Measurements from ENCODE around the gene MGA. TPM values are rescaled to one million over a fixed set of nuclear protein-coding genes. Genes with fewer than 3 reads are reported as not detected.

Gene MGA
- total and polyA plus RNA-seq, 8 donors = 2.1 to 75.2 (median 21.4) TPM

DNA sequence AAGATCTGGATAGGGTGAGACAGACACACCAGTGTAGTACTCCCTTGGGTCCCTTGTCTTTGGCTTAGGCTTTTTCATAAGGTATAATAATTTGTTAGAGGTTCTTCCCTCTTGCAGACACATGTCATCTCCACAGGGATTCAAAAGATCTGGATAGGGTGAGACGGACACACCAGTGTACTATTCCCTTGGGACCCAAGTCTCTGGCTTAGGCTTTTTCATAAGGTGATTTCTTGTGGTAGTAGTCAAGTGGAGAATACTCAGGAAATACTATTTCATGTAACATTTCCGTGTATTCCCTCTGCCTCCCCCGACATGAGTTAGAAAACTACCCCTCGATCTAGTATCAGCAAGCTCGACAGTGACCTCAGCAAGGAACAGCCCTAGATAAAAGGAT is 113.1 kb downstream of the MGA start:
- Histone ChIP-seq H3K36me3 (peaks cover 0 to 13% (median 7%) of the 10 kb centered on the region in 4 donors), H3K4me1 (peaks cover 39 to 52% (median 51%) of the 10 kb centered on the region in 4 donors), H3K27ac (peak overlapping the region; percentile 31 to 91 (median 88)), H3K27me3 (no peaks in the 10 kb centered on the region), H3K4me3 (peak overlapping the region; percentile 77 to 90 (median 84)), H3K9me3 (no peaks in the 10 kb centered on the region)
- intact Hi-C loops (cut with DNase I; ENCODE audit: low total_unique reads) = loop anchor here (5.0 kb wide), 1 partner anchor 39 kb away; no protein-coding TSS in a partner anchor
- WGBS, 5 donors = 18 to 28% (median 24%) methylated on average over 5 of the region's 5 CpGs
- no peak for DNase-seq
- no peak for TF ChIP-seq EP300 (IDR thresholded peaks at IDR 0.05)
- TF ChIP-seq POLR2A (IDR thresholded peaks at IDR 0.05) = no peak
- TF ChIP-seq, protein P1, sequence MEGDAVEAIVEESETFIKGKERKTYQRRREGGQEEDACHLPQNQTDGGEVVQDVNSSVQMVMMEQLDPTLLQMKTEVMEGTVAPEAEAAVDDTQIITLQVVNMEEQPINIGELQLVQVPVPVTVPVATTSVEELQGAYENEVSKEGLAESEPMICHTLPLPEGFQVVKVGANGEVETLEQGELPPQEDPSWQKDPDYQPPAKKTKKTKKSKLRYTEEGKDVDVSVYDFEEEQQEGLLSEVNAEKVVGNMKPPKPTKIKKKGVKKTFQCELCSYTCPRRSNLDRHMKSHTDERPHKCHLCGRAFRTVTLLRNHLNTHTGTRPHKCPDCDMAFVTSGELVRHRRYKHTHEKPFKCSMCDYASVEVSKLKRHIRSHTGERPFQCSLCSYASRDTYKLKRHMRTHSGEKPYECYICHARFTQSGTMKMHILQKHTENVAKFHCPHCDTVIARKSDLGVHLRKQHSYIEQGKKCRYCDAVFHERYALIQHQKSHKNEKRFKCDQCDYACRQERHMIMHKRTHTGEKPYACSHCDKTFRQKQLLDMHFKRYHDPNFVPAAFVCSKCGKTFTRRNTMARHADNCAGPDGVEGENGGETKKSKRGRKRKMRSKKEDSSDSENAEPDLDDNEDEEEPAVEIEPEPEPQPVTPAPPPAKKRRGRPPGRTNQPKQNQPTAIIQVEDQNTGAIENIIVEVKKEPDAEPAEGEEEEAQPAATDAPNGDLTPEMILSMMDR (IDR thresholded peaks at IDR 0.05) = no peak
- no peak for TF ChIP-seq POLR2AphosphoS5 (IDR thresholded peaks at IDR 0.05)

DNA sequence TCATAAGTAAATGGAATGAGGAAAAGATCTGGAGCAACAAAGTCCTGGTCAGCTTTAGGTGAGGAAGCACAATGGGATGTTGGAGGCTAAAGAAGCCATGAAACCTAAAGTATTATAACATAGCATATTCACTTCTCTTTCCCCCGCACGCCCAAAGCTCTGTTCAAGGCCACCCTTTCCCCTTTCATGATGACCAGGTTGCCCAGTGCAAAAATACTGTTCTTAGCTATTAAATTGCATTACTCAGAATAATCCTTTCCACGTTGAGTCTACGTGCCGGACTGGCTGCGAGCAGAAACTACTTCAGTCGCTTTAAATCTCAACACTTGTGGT is 113.5 kb downstream of the MGA start:
- H3K36me3 ChIP-seq = peaks cover 0 to 9% (median 5%) of the 10 kb centered on the region in 4 donors
- peaks cover 39 to 56% (median 53%) of the 10 kb centered on the region in 4 donors for H3K4me1 ChIP-seq
- H3K9me3 ChIP-seq = no peaks in the 10 kb centered on the region
- H3K4me3 ChIP-seq = peak overlapping the region; percentile 77 to 90 (median 84)
- H3K27me3 ChIP-seq = no peaks in the 10 kb centered on the region
- intact Hi-C loops (cut with DNase I; ENCODE audit: low total_unique reads) = loop anchor here (5.0 kb wide), 1 partner anchor 39 kb away; no protein-coding TSS in a partner anchor
- WGBS, 5 donors = 1 to 9% (median 3%) methylated on average over 7 of the region's 7 CpGs
- TF ChIP-seq POLR2AphosphoS5 (IDR thresholded peaks at IDR 0.05) (no peak), EP300 (IDR thresholded peaks at IDR 0.05) (no peak), POLR2A (IDR thresholded peaks at IDR 0.05) (no peak)
- TF ChIP-seq, protein P1 (IDR thresholded peaks at IDR 0.05) = no peak
- DNase-seq = no peak
- H3K27ac ChIP-seq = peak overlapping the region; percentile 69 to 91 (median 88)

DNA sequence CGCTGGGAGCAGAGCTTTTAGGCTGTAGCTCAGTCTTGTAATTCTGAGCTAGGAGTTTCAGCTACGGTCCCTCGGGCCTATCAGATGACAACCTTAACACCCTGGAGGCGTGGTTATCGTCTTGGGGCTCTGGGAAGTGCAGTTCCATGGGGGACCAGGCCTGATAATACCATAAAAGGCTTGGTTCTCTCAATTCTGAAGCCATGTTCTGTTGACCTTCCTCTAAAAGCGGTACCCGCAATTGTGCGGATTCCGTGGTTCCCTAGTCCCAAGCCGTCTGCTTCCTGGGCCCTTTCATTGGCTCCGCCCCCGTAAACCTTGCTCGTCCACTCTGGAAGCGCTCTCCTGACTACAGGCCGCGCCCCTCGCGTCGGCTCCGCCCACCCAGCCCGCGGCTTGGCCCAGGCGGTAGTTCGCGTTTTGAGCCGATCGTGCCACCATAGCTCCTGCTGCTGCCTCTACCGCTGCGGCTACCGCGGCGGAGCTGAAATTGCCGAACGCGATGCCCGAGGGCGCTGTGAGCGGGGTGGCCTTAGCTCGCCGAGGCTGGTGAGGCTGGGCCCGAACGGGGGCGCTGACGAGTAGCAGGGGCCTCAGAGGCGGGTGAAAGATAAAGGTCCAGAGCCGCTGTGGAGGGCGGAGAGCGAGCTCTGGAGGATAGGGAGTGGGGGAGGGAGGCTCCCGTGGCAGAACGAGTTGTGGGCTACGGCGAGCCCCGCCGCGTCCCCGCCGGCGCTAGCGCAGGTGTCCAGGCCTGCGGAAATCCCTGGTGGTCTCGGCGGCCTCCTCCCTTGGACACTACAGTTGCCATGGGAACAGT is 114.1 kb downstream of the MGA start, which contains the start of gene MAPKBP1:
MAPKBP1 (plus strand) TSS at position 423 of the 820 bp plus-strand sequence. CDS start 792 bp downstream, outside the sequence.
- peak within 1 kb of the TSS; percentile 69 to 91 (median 88) for H3K27ac ChIP-seq
- WGBS, 5 donors = 0 to 1% (median 0%) methylated on average over 59 to 62 of the region's 62 CpGs
- intact Hi-C loops (cut with DNase I; ENCODE audit: low total_unique reads) = loop anchor here (5.0 kb wide), 1 partner anchor 38 kb away; no protein-coding TSS in a partner anchor
- peaks cover 0 to 3% (median 2%) of the 10 kb centered on the region in 4 donors for H3K36me3 ChIP-seq
- no peaks in the 10 kb centered on the region for H3K9me3 ChIP-seq
- TF ChIP-seq, protein P1 (IDR thresholded peaks at IDR 0.05) = peak in 5 of 7 experiments; percentile 36 to 66 (median 59)
- TF ChIP-seq POLR2A (IDR thresholded peaks at IDR 0.05) (no peak), POLR2AphosphoS5 (IDR thresholded peaks at IDR 0.05) (peak; percentile 93 to 98 (median 96)), EP300 (IDR thresholded peaks at IDR 0.05) (no peak)
- H3K4me1 ChIP-seq = peaks cover 39 to 61% (median 57%) of the 10 kb centered on the region in 4 donors
- DNase-seq = peak; percentile 98 to 100
- H3K4me3 ChIP-seq = peak within 1 kb of the TSS; percentile 77 to 90 (median 84)
- no peaks in the 10 kb centered on the region for H3K27me3 ChIP-seq

DNA sequence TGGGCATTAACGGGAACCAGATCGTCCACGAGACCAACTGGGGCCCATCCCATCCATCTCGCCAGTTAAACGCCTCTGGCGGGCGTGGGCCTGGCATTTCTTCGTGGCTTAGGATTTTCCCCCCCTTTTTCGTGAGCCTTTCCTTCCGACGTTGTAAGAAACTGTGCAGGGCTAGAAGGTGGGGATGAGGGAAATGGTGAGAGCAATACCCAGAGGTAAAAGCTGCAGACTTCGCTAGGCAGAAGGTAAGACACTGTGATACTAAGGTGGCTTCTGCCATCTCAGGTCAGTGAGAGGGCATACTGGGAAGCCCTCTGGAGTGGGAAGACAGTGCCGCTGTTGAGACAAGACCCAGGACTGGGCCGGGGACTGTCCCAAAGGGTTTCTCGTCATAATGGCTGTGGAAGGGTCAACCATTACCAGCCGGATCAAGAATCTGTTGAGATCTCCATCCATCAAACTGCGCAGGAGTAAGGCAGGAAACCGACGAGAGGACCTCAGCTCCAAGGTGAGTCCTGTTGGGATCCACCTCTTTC is 114.7 kb downstream of the MGA start:
- no peak for TF ChIP-seq POLR2AphosphoS5 (IDR thresholded peaks at IDR 0.05)
- TF ChIP-seq EP300 (IDR thresholded peaks at IDR 0.05) = no peak
- TF ChIP-seq, protein P1 (IDR thresholded peaks at IDR 0.05) = no peak
- no peak for TF ChIP-seq POLR2A (IDR thresholded peaks at IDR 0.05)
- Histone ChIP-seq H3K36me3 (no peaks in the 10 kb centered on the region), H3K4me1 (peaks cover 44 to 68% (median 64%) of the 10 kb centered on the region in 4 donors), H3K27ac (peak overlapping the region; percentile 69 to 91 (median 88)), H3K4me3 (peak overlapping the region; percentile 77 to 90 (median 84)), H3K9me3 (no peaks in the 10 kb centered on the region), H3K27me3 (no peaks in the 10 kb centered on the region)
- DNase-seq = no peak
- 4 to 7% (median 6%) methylated on average over 19 of the region's 19 CpGs for WGBS, 5 donors
- intact Hi-C loops (cut with DNase I; ENCODE audit: low total_unique reads) = loop anchor here (5.0 kb wide), 1 partner anchor 37 kb away; no protein-coding TSS in a partner anchor

Data from stomach (tissue), 9 donors.